Heart right ventricle (tissue), 16 donors: ENCODE data around the gene TWF2. TPM values are rescaled to one million over a fixed set of nuclear protein-coding genes. Genes with fewer than 3 reads are reported as not detected.
A peak's percentile ranks its signal among the peaks of the same experiment; 100 is the strongest.

Source experiments
- ATAC-seq, 8 donors: fragments of 200-7000 bp; cut with Tn5 transposase; one replicate each; pipeline ENCODE4 v1.9.1; 2020; ENCODE audit warnings: mild to moderate bottlenecking in 8 of 8, moderate library complexity in 8 of 8, moderate number of reproducible peaks in 1 of 8
- DNase-seq, 2 donors: peaks; one replicate each; pipeline ENCODE4 v3.0.0-alpha.2; 2020
- H3K27ac ChIP-seq, 10 donors: fragments of 200-600 bp; sonication (generic) in 2 of 10; one replicate each; pipeline versions ENCODE4 v1.5.0 to v1.8.0; 2020 to 2022; ENCODE audit warnings: mild to moderate bottlenecking in 3 of 10
- H3K27me3 ChIP-seq, 7 donors: fragments of 200-600 bp; one replicate each; pipeline ENCODE4 v1.8.0; 2021 to 2022; ENCODE audit warnings: mild to moderate bottlenecking in 2 of 7
- H3K36me3 ChIP-seq, 9 donors: fragments of 200-600 bp; sonication (generic) in 1 of 9; one replicate each; pipeline versions ENCODE4 v1.5.0 to v1.8.0; 2020 to 2022; ENCODE audit warnings: mild to moderate bottlenecking in 2 of 9
- H3K4me1 ChIP-seq, 9 donors: fragments of 200-600 bp; sonication (generic) in 1 of 9; one replicate each; pipeline versions ENCODE4 v1.5.0 to v1.8.0; 2020 to 2022; ENCODE audit warnings: mild to moderate bottlenecking in 4 of 9
- H3K4me3 ChIP-seq, 10 donors: fragments of 200-600 bp; sonication (generic) in 2 of 10; one replicate each; pipeline versions ENCODE4 v1.5.0 to v1.8.0; 2020 to 2022; ENCODE audit warnings: mild to moderate bottlenecking in 7 of 10, moderate library complexity in 2 of 10
- H3K9me3 ChIP-seq, 11 donors: fragments of 200-600 bp in 10 of 11; sonication (generic) in 2 of 11; one replicate each; pipeline versions ENCODE4 v1.5.0 to v1.8.0; 2013 to 2022; ENCODE audit warnings: mild to moderate bottlenecking in 2 of 11, control low read depth in 1 of 11, moderate library complexity in 1 of 11
- CTCF ChIP-seq, 9 donors: fragments of 200-600 bp; sonication (generic) in 2 of 9; IDR thresholded peaks; one replicate each; pipeline versions ENCODE4 v1.5.0 to v1.8.0; 2021 to 2022; ENCODE audit warnings: antibody characterized with exemption in 9 of 9, mild to moderate bottlenecking in 5 of 9, moderate library complexity in 1 of 9
- WGBS, 2 donors: extraction: QIAGEN DNeasy Blood & Tissue Kit; methylation state at CpG; one replicate each; pipeline ENCODE4 v1.1.7; 2013; ENCODE audit warnings: inconsistent platforms in 1 of 2; 5-methylcytosine and 5-hydroxymethylcytosine counted together
- intact Hi-C, 10 donors: fragments of 100-400 bp; cut with DNase I; formaldehyde crosslinking; loops; one replicate each; pipeline versions ENCODE4 v1.11.1 to v1.14.2; 2022
- polyA plus RNA-seq, 2 donors: library from polyadenylated mRNA; stranded (reverse); fragments of 200-250 nt; gene quantifications; one replicate each; pipeline ENCODE4 v1.2.3, GENCODE V29; 2013
- total RNA-seq, 10 donors: library from RNA; stranded (reverse); fragmentation: NEBNext Ultra II Directional in 3 of 10; extraction: Animal tissue kit (Norgen Biotek cat#: 25700) in 3 of 10; gene quantifications; one replicate each; pipeline versions ENCODE4 v1.2.1 to v1.2.4, GENCODE V29; 2021 to 2023
- donor health status: Arrhythmogenic right ventricular cardiomyopathy.
- donor health status: ischemic (EF 13 %, LVEDD 7.1; RV severe dilation, severe dysfunction).
- donor health status: healthy with polysubstance abuse.
- donor health status: DM: no; HTN: yes; CAD: no.
- donor health status: DM: no; HTN: no; CAD: no.
- donor health status: ischemic (EF 25% LVEDD 6.9; RV normal size, moderate dysfunction).
- donor health status: ischemic (EF 25% LVEDD 5.7; RV mildly dilated, moderate dysfunction).
- donor health status: healthy.
- donor health status: DM: yes; HTN: yes; CAD: no.
- donor health status: Ischemic cardiomyopathy.
- donor health status: ischemic (EF 35%, LVEDD 5.7; RV mildly dilated, moderate dysfunction).
- donor health status: nonischemic (EF 11% LVEDD 7.7; RV severe dilation, severe dysfunction).
- donor health status: DM: yes; HTN: yes; CAD: no.
- donor health status: PGD.
- donor health status: ischemic (EF 29% LVEDD 5.4; RV normal size, mild dysfunction).
- donor health status: nonischemic (EF 23%, LVEDD 6.1; RV moderate dilation, normal function).

TWF2 gene
- total and polyA plus RNA-seq, 12 donors, result 44.7 to 148 (median 96.0) TPM

DNA sequence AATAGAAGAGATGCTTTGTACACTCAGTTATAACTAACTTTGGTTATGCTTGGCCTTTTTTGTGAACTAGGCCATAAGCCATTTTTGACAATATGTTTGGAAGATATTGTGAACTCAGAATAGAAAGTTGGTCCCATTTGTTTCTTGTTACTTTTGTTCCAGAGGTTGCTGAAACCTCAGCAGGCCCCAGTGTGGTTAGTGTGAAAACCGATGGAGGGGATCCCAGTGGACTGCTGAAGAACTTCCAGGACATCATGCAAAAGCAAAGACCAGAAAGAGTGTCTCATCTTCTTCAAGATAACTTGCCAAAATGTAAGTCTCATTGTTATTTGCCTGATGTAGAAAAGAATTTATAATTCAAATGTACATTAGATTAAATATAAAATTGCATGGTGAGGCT lies 35.3 kb downstream of the TWF2 start:
- WGBS, 2 donors, result 75 to 80% methylated on average over 1 of the region's 1 CpG
- TF ChIP-seq CTCF (IDR thresholded peaks at IDR 0.05), result no peak
- intact Hi-C loops, result loop anchor here in 1 of 10 donors (10.0 kb wide), 1 partner anchor 49 kb away; the partner anchor contains the start of gene POC1A
- H3K27ac ChIP-seq, result peak overlapping the region in 1 of 10 donors; percentile 19
- ATAC-seq (no peak), DNase-seq (no peak)
- H3K27me3 ChIP-seq, result no peaks in the 10 kb centered on the region
- no peaks in the 10 kb centered on the region for H3K9me3 ChIP-seq
- H3K4me3 ChIP-seq, result no peak overlapping the region
- peaks cover 7 to 59% (median 44%) of the 10 kb centered on the region in 9 donors for H3K4me1 ChIP-seq
- peaks cover 5 to 96% (median 76%) of the 10 kb centered on the region in 9 donors for H3K36me3 ChIP-seq

DNA sequence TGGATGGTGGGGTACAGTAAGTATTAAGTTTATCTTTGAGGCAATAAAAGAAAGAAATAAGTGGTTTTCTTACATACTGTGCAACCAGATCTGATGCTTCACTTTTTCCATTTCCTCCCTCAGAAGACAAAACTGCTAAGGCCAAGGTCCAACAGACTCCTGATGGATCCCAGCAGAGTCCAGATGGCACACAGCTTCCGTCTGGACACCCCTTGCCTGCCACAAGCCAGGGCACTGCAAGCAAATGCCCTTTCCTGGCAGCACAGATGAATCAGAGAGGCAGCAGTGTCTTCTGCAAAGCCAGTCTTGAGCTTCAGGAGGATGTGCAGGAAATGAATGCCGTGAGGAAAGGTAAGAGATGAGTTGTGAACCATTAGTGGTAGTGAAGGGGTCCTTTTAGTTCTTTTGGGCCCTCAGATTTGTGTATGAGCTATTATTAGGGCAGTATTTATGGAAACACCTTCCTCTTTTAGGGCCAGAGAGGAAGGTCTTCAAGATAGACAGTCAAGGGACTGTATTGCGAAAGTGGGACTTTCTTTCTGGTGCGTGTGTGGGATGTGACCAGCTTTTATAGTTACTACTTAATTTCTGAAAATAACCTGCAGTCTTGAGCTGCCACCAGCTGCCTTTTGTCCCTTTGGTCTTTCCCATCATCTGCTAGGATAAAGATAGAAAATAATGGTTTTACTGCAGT lies 36.4 kb downstream of the TWF2 start:
- ATAC-seq (no peak), DNase-seq (no peak)
- H3K36me3 ChIP-seq, result peaks cover 0 to 85% (median 64%) of the 10 kb centered on the region in 9 donors
- peak overlapping the region in 4 of 10 donors; percentile 6 to 41 (median 26) for H3K27ac ChIP-seq
- H3K27me3 ChIP-seq, result no peaks in the 10 kb centered on the region
- 61 to 69% methylated on average over 4 of the region's 4 CpGs for WGBS, 2 donors
- H3K4me1 ChIP-seq, result peaks cover 8 to 64% (median 49%) of the 10 kb centered on the region in 9 donors
- intact Hi-C loops, result loop anchor here in 1 of 10 donors (10.0 kb wide), 1 partner anchor 48 kb away; the partner anchor contains the start of gene POC1A
- no peaks in the 10 kb centered on the region for H3K9me3 ChIP-seq
- TF ChIP-seq CTCF (IDR thresholded peaks at IDR 0.05), result no peak
- no peak overlapping the region for H3K4me3 ChIP-seq

DNA sequence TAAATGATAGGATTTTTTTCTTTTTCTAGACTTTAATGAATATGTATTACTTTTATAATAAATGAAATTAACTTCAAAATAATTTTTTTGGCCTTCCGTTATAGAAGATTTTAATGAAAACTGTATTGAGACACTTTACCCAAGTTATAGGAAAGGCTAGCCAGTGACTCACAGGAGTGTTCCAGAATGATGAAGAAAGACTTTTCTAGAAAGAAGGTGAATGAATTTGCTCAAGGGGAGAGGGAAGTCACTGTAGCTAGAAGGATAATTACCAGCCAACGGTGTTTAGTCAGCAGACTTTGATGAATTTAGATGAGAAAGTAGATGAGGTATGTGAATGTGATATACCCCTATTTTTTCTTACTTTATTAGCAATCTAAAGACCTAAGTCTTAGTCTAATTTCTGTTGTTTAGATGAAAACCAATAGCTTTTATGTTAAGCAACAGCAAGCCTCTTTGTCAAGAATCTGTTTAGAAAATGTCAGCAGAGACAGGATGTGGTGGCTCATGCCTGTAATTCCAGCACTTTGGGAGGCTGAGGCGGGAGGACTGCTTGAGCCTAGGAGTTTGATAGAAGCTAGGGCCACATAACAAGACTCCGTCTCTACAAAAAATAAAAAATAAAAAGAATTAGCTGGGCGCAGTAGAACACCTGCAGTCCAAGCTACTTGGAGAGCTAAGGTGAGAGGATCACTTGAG lies 37.8 kb downstream of the TWF2 start:
- TF ChIP-seq CTCF (IDR thresholded peaks at IDR 0.05), result no peak
- Histone ChIP-seq H3K4me1 (peaks cover 17 to 78% (median 63%) of the 10 kb centered on the region in 9 donors), H3K4me3 (peak overlapping the region in 1 of 10 donors; percentile 90), H3K27ac (peak overlapping the region in 1 of 10 donors; percentile 19), H3K27me3 (no peaks in the 10 kb centered on the region), H3K9me3 (no peaks in the 10 kb centered on the region), H3K36me3 (peaks cover 0 to 71% (median 54%) of the 10 kb centered on the region in 9 donors)
- 87 to 93% methylated on average over 5 of the region's 5 CpGs for WGBS, 2 donors
- ATAC-seq (no peak), DNase-seq (no peak)
- intact Hi-C loops, result loop anchor here in 1 of 10 donors (10.0 kb wide), 1 partner anchor 46 kb away; the partner anchor contains the start of gene POC1A
